MM.1S (cell line): ENCODE results near the gene DCLK2.

Experiments used
- DNase-seq: peaks from one replicate; pipeline ENCODE4 v3.0.0-alpha.2; 2015
- H2AFZ ChIP-seq: fragments of 300-600 bp; sonication (generic); 2 replicates; pipeline ENCODE4 v1.6.0; 2016; ENCODE audit warnings: antibody characterized with exemption, low read length
- H3F3A ChIP-seq: fragments of 300-600 bp; sonication (generic); 2 replicates; pipeline ENCODE4 v1.6.1; 2016; ENCODE audit warnings: mild to moderate bottlenecking, antibody characterized with exemption, low read length, moderate library complexity, mixed read lengths; ENCODE audit not compliant: insufficient read depth
- H3K27ac ChIP-seq: fragments of 300-600 bp; sonication (generic); 2 replicates; pipeline ENCODE4 v1.5.1; 2016; ENCODE audit warnings: mild to moderate bottlenecking, low read length
- H3K27me3 ChIP-seq: fragments of 300-600 bp; sonication (generic); replicated peaks from 2 replicates; pipeline ENCODE4 v1.6.0; 2016; ENCODE audit warnings: low read length; ENCODE audit not compliant: insufficient read depth
- H3K36me3 ChIP-seq: fragments of 300-600 bp; sonication (generic); replicated peaks from 2 replicates; pipeline ENCODE4 v1.6.1; 2016; ENCODE audit warnings: mild to moderate bottlenecking, low read length, mixed read lengths; ENCODE audit not compliant: insufficient read depth
- H3K4me1 ChIP-seq: fragments of 300-600 bp; sonication (generic); 2 replicates; pipeline ENCODE4 v1.6.1; 2016; ENCODE audit warnings: low read length, mixed read lengths
- H3K4me2 ChIP-seq: fragments of 300-600 bp; sonication (generic); 2 replicates; pipeline ENCODE4 v1.6.0; 2016; ENCODE audit warnings: low read depth, low read length
- H3K4me3 ChIP-seq: fragments of 300-600 bp; sonication (generic); 2 replicates; pipeline ENCODE4 v1.5.1; 2016; ENCODE audit warnings: low read length, mixed read lengths
- H3K79me2 ChIP-seq: fragments of 300-600 bp; sonication (generic); 2 replicates; pipeline ENCODE4 v1.6.1; 2016; ENCODE audit warnings: mixed run types, low read length, mixed read lengths
- H3K9ac ChIP-seq: fragments of 300-600 bp; sonication (generic); 2 replicates; pipeline ENCODE4 v1.6.1; 2016; ENCODE audit warnings: low read length, mixed read lengths
- H3K9me2 ChIP-seq: fragments of 300-600 bp; sonication (generic); replicated peaks from 2 replicates; pipeline ENCODE4 v1.6.1; 2016; ENCODE audit warnings: mild to moderate bottlenecking, low read length, mixed read lengths; ENCODE audit not compliant: insufficient read depth
- H3K9me3 ChIP-seq: fragments of 300-600 bp; sonication (generic); replicated peaks from 2 replicates; pipeline ENCODE4 v1.6.1; 2016; ENCODE audit warnings: mild to moderate bottlenecking, low read length, mixed read lengths; ENCODE audit not compliant: insufficient read depth
- H4K20me1 ChIP-seq: fragments of 300-600 bp; sonication (generic); 2 replicates; pipeline ENCODE4 v1.6.1; 2016; ENCODE audit warnings: mild to moderate bottlenecking, low read length, moderate library complexity, mixed read lengths; ENCODE audit not compliant: insufficient read depth
- CTCF ChIP-seq: fragments of 300-600 bp; sonication (generic); IDR thresholded peaks from 2 replicates; pipeline ENCODE4 v1.5.1; 2016; ENCODE audit warnings: antibody characterized with exemption, low read length, mixed read lengths
- EZH2 ChIP-seq: fragments of 300-600 bp; sonication (generic); optimal IDR thresholded peaks from 2 replicates; pipeline ENCODE3; 2017; ENCODE audit warnings: low read depth, mild to moderate bottlenecking, antibody characterized with exemption, low read length, mixed read lengths
- EZH2phosphoT487 ChIP-seq: fragments of 300-600 bp; sonication (generic); IDR thresholded peaks from 2 replicates; pipeline ENCODE4 v1.6.1; 2018; ENCODE audit warnings: antibody characterized with exemption, low read length

DCLK2 gene

GRCh38 chr4:150302553-150302952 is 224.3 kb downstream of the DCLK2 start:
- Histone ChIP-seq H3K4me2 (no peak overlapping the region), H3K4me3 (no peak overlapping the region)

GRCh38 chr4:150305995-150306394 is 227.8 kb downstream of the DCLK2 start:
- H3K4me3 ChIP-seq: no peak overlapping the region
- no peaks in the 10 kb centered on the region for H3K79me2 ChIP-seq
- no peaks in the 10 kb centered on the region for H3K9me3 ChIP-seq
- H3K4me2 ChIP-seq: no peak overlapping the region
- H4K20me1 ChIP-seq: no peaks in the 10 kb centered on the region
- no peaks in the 10 kb centered on the region for H3K36me3 ChIP-seq
- no peaks in the 10 kb centered on the region for H3K27me3 ChIP-seq
- peaks cover 9% of the 10 kb centered on the region; the same call in 1 of the 2 replicates for H3F3A ChIP-seq
- H3K9ac ChIP-seq: no peak overlapping the region
- no peak for DNase-seq
- no peak overlapping the region for H2AFZ ChIP-seq
- no peaks in the 10 kb centered on the region for H3K9me2 ChIP-seq
- no peak for TF ChIP-seq CTCF
- TF ChIP-seq EZH2: no peak
- TF ChIP-seq EZH2phosphoT487: no peak
- no peak overlapping the region for H3K27ac ChIP-seq
- peaks cover 13% of the 10 kb centered on the region for H3K4me1 ChIP-seq

More at GRCh38 chr4:150302553-150302952, 224.3 kb downstream of the DCLK2 start:
- H3F3A ChIP-seq: peaks cover 9% of the 10 kb centered on the region; the same call in 1 of the 2 replicates
- no peak overlapping the region for H3K9ac ChIP-seq
- TF ChIP-seq EZH2 (no peak), EZH2phosphoT487 (no peak), CTCF (no peak)
- no peaks in the 10 kb centered on the region for H3K27me3 ChIP-seq
- H3K27ac ChIP-seq: no peak overlapping the region
- no peaks in the 10 kb centered on the region for H3K36me3 ChIP-seq
- no peaks in the 10 kb centered on the region for H3K9me2 ChIP-seq
- H3K4me1 ChIP-seq: peaks cover 15% of the 10 kb centered on the region
- no peaks in the 10 kb centered on the region for H3K79me2 ChIP-seq
- no peak overlapping the region for H2AFZ ChIP-seq
- no peak for DNase-seq
- no peaks in the 10 kb centered on the region for H3K9me3 ChIP-seq
- H4K20me1 ChIP-seq: no peaks in the 10 kb centered on the region

- DNase-seq: no peak
- no peak overlapping the region for H3K9ac ChIP-seq
- H4K20me1 ChIP-seq: no peaks in the 10 kb centered on the region
- no peak overlapping the region for H3K27ac ChIP-seq
- H3K36me3 ChIP-seq: no peaks in the 10 kb centered on the region
- no peaks in the 10 kb centered on the region for H3K79me2 ChIP-seq
- no peaks in the 10 kb centered on the region for H3K9me2 ChIP-seq
- no peak overlapping the region for H3K4me2 ChIP-seq
- no peaks in the 10 kb centered on the region for H3K27me3 ChIP-seq
- no peak for TF ChIP-seq EZH2phosphoT487
- TF ChIP-seq EZH2: no peak
- peaks cover 5% of the 10 kb centered on the region for H3K4me1 ChIP-seq
- H2AFZ ChIP-seq: no peak overlapping the region
- no peak overlapping the region for H3K4me3 ChIP-seq
- H3K9me3 ChIP-seq: no peaks in the 10 kb centered on the region
- H3F3A ChIP-seq: peaks cover 5% of the 10 kb centered on the region; the same call in 1 of the 2 replicates
Observed at GRCh38 chr4:150306719-150307118, 228.5 kb downstream of the DCLK2 start.
